ENCODE measurements around the gene ZFP92. TPM values are rescaled to one million over a fixed set of nuclear protein-coding genes. Genes with fewer than 3 reads are reported as not detected.

Gene ZFP92, protein sequence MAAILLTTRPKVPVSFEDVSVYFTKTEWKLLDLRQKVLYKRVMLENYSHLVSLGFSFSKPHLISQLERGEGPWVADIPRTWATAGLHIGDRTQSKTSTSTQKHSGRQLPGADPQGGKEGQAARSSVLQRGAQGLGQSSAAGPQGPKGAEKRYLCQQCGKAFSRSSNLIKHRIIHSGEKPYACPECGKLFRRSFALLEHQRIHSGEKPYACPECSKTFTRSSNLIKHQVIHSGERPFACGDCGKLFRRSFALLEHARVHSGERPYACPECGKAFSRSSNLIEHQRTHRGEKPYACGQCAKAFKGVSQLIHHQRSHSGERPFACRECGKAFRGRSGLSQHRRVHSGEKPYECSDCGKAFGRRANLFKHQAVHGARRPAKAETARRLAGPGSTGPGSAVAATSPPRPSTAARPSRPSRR
- total RNA-seq (2021) (not detected in 2 replicates), Bru-seq, nascent RNA (not detected), BruChase-seq, experiment 1, labeled RNA remaining after a 2-hour chase (not detected), BruChase-seq, experiment 2, labeled RNA remaining after a 6-hour chase (not detected)
- long read RNA-seq: 0 reads

DNA sequence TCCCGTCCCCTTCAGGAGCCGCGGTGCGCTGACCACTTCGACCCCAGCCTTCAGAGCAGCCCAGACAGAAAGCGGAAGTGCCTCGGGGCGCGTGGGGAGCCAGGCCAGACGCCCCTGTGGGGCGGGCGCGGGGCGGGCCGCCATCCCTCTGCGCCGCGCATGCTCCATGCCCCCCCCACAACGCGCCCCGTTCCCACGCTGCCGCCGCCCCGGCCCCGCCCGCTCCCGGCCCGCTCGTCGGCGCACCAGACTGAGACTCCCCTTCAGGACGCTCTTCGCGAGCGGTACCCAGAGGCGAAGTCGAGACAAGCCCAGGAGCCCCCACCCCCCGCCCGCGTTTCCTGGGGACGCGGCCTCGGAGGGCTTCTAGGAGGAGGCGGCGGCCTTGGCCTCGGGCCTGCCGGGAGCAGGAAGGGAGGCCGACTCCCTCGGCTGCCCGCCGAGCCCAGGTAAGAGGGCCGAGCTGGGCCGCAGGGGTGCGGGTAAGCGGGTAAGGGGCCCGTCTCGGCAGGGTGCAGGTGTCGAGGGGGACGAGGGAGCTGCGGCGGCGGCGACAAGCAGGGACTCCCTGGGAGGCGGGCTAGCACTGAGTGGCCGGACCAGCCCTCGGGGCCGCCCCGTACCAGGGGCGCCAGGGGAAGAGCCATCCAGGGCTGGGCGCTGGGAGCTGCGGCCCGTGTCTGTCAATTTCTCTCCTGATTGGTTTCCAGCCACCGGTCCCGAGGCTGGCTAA, at the start of gene ZFP92:
Gene ZFP92 (plus strand): TSS at position 218 of the 733 bp plus-strand sequence. CDS start 6,851 bp downstream, outside the sequence.
- DNase-seq: no peak
- no peaks in the 10 kb centered on the region for H3K4me1 ChIP-seq (replicated peaks; ENCODE audit: insufficient read depth)
- TF ChIP-seq, protein P1, sequence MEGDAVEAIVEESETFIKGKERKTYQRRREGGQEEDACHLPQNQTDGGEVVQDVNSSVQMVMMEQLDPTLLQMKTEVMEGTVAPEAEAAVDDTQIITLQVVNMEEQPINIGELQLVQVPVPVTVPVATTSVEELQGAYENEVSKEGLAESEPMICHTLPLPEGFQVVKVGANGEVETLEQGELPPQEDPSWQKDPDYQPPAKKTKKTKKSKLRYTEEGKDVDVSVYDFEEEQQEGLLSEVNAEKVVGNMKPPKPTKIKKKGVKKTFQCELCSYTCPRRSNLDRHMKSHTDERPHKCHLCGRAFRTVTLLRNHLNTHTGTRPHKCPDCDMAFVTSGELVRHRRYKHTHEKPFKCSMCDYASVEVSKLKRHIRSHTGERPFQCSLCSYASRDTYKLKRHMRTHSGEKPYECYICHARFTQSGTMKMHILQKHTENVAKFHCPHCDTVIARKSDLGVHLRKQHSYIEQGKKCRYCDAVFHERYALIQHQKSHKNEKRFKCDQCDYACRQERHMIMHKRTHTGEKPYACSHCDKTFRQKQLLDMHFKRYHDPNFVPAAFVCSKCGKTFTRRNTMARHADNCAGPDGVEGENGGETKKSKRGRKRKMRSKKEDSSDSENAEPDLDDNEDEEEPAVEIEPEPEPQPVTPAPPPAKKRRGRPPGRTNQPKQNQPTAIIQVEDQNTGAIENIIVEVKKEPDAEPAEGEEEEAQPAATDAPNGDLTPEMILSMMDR (conservative IDR thresholded peaks at IDR 0.05): no peak
- no peak for TF ChIP-seq EZH2 (IDR thresholded peaks at IDR 0.05; ENCODE audit: low read depth)
- H3K36me3 ChIP-seq (ENCODE audit: low read depth): no peaks in the 10 kb centered on the region
- H3K27me3 ChIP-seq (ENCODE audit: insufficient read depth, low read depth): peaks cover 78% of the 10 kb centered on the region
- H3K79me2 ChIP-seq (ENCODE audit: low read depth): no peaks in the 10 kb centered on the region
- ChIA-PET CTCF (no interaction called here), POLR2A (ENCODE audit: unreplicated experiment) (no interaction called here)
- H3K27ac ChIP-seq: no peak within 1 kb of the TSS
- no peak within 1 kb of the TSS for H3K4me3 ChIP-seq
- H3K9me2 ChIP-seq (ENCODE audit: insufficient read depth): no peaks in the 10 kb centered on the region
- no TSS peak for BruUV-seq (replicated peaks)
- H2AFZ ChIP-seq: no peak within 1 kb of the TSS
- H3K4me2 ChIP-seq: no peak within 1 kb of the TSS
- H4K20me1 ChIP-seq (ENCODE audit: insufficient read depth): no peaks in the 10 kb centered on the region
- intact Hi-C loops (cut with micrococcal nuclease; ENCODE audit: unreplicated experiment): no loop called here
- H3F3A ChIP-seq (ENCODE audit: insufficient read depth, low read depth): no peaks in the 10 kb centered on the region
- no peaks in the 10 kb centered on the region for H3K9me3 ChIP-seq (ENCODE audit: insufficient read depth, low read depth)

DNA sequence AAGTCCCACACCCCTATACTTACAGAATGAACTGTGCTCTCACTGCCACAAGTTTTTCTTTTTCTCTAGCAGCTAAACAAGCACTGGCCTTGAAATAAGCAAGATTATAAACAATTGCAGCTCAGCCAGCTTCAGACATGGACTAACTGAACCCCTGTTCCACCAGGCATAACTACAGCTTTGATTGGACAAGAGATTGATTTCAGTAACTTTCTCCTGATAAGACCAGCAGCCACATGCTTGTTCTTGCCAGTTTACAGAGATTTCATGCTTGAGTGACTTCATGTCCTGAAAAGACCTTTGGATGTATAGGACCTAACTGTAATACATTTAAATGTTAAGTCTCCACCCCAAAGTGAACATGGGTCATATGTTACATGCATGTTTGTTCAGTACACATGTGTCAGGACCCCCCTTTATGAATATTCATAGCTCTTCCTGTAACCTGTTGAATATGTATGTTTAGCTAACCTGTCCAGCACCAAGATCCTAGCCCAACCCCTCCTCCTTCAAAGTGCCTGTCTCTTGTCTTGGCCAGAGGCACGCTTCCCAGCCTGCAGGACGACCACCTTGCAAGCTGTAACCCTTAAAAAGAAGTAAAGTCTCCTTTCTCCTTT, 49.4 kb upstream of the ZFP92 start:
- Histone ChIP-seq H3K9me2 (ENCODE audit: insufficient read depth) (no peaks in the 10 kb centered on the region), H4K20me1 (ENCODE audit: insufficient read depth) (no peaks in the 10 kb centered on the region), H3K4me1 (replicated peaks; ENCODE audit: insufficient read depth) (no peaks in the 10 kb centered on the region), H3K4me2 (no peak overlapping the region), H3K9me3 (ENCODE audit: insufficient read depth, low read depth) (no peaks in the 10 kb centered on the region), H3K4me3 (no peak overlapping the region), H3K36me3 (ENCODE audit: low read depth) (no peaks in the 10 kb centered on the region), H3F3A (ENCODE audit: insufficient read depth, low read depth) (no peaks in the 10 kb centered on the region), H2AFZ (no peak overlapping the region), H3K79me2 (ENCODE audit: low read depth) (no peaks in the 10 kb centered on the region), H3K27ac (no peak overlapping the region), H3K27me3 (ENCODE audit: insufficient read depth, low read depth) (peaks cover 18% of the 10 kb centered on the region)
- ChIA-PET CTCF (interaction anchor here (0.6 to 0.7 kb wide), 2 partner anchors 172 to 1234 kb away, joined by 3 to 13 read pairs; no protein-coding TSS in a partner anchor), POLR2A (ENCODE audit: unreplicated experiment) (no interaction called here)
- BruUV-seq (replicated peaks): no TSS peak
- no peak for DNase-seq
- intact Hi-C loops (cut with micrococcal nuclease; ENCODE audit: unreplicated experiment): loop anchor here (5.0 kb wide), 1 partner anchor 40 kb away; the partner anchor contains the start of gene PNMA6F
- TF ChIP-seq, protein P1 (conservative IDR thresholded peaks at IDR 0.05): no peak
- no peak for TF ChIP-seq EZH2 (IDR thresholded peaks at IDR 0.05; ENCODE audit: low read depth)

DNA sequence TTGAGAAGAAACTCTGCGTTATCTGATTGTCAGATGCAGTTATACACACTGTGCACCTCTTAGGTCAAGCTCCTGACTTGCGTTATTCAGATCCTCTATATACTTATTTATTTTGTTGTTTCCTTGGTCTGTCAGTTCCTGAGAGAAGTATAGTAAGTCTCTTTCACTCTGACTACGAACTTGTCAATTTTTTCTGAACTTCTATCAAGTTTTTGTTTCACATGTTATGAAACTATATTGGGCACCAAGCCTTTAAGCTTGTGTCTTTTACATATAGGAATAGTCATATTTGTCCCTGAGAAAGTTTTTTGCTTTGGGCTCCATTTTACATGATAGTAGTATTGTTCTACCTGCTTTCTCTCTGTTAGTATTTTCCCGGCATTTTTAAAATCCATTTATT, 45.6 kb upstream of the ZFP92 start:
- no TSS peak for BruUV-seq (replicated peaks)
- Histone ChIP-seq H3K4me1 (replicated peaks; ENCODE audit: insufficient read depth) (no peaks in the 10 kb centered on the region), H2AFZ (no peak overlapping the region), H4K20me1 (ENCODE audit: insufficient read depth) (no peaks in the 10 kb centered on the region), H3K4me3 (no peak overlapping the region), H3K4me2 (no peak overlapping the region), H3K79me2 (ENCODE audit: low read depth) (no peaks in the 10 kb centered on the region), H3F3A (ENCODE audit: insufficient read depth, low read depth) (no peaks in the 10 kb centered on the region), H3K36me3 (ENCODE audit: low read depth) (no peaks in the 10 kb centered on the region), H3K27me3 (ENCODE audit: insufficient read depth, low read depth) (peaks cover 38% of the 10 kb centered on the region), H3K9me2 (ENCODE audit: insufficient read depth) (no peaks in the 10 kb centered on the region), H3K27ac (no peak overlapping the region), H3K9me3 (ENCODE audit: insufficient read depth, low read depth) (no peaks in the 10 kb centered on the region)
- ChIA-PET POLR2A (ENCODE audit: unreplicated experiment) (no interaction called here), CTCF (no interaction called here)
- no peak for TF ChIP-seq EZH2 (IDR thresholded peaks at IDR 0.05; ENCODE audit: low read depth)
- TF ChIP-seq, protein P1 (conservative IDR thresholded peaks at IDR 0.05): no peak
- DNase-seq: no peak
- intact Hi-C loops (cut with micrococcal nuclease; ENCODE audit: unreplicated experiment): no loop called here
